ENCODE results near the gene ANO2.
"Not testable (repeated sequence)": the region's sequence is repeated elsewhere in the genome, so short reads cannot be mapped to it uniquely, and the experiment has no call there.

ANO2 gene

GRCh38 chr12:5818877-5819276, 126.2 kb downstream of the ANO2 start:
- not testable (repeated sequence) for DNase-seq (ENCODE audit: low read depth, low spot score)

GRCh38 chr12:5817246-5817645, 127.8 kb downstream of the ANO2 start:
- no peak for DNase-seq (ENCODE audit: low read depth, low spot score)

DNA sequence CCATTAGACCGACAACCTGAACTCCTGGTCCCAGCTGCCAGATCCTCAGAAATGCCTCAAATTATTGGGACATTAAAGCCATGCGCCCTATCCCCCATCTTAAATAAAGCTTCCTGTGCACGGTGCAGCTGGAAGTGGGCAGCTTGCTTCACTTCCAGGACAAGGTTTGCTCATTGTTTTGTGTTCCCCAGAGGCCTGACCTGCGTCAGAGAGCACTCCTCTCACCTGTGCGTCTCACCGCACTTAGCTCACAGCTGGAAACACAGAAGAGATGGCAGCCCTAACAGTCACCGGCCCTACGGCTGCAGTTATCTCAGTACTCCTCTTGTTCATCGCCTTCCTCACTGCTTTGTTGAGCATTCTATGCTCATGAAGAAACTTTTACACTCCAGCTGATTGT, 135.5 kb downstream of the ANO2 start:
- no peak for DNase-seq (ENCODE audit: low read depth, low spot score)

GRCh38 chr12:5808981-5809380, 136.1 kb downstream of the ANO2 start:
- DNase-seq (ENCODE audit: low read depth, low spot score), result no peak

DNA sequence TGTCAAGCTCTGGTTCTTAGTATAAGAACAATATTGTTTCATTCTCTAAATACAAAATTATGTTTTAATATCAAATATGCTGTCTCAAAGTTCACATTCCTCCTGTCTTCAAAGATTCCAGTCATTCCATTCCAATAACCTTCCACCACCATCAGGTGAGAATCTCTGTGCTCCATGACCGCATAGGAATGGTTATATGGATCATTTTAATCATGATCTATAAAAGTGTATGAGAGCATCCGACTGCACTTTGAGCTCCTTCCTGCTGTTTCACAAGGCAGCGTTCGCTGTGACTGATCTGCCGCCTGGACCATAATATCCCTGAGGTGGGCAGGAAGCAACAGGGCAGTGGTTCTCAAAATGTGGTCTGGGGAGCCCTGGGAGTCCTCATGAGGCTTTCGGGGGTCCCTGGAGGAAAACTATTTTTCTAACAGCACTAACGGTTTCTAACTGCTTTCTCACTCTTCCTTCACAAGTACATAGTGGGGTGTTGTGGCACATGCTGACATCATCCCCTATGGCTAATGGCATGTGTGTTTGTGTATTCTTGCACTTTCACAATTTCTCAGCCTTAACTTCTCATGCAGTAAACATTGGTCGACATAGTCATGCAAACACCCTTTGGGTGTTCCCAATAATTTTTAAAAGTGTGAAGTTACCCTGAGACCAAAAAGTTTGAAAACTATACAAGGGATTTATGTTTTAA, 137.4 kb downstream of the ANO2 start:
- DNase-seq (ENCODE audit: low read depth, low spot score), result no peak

DNA sequence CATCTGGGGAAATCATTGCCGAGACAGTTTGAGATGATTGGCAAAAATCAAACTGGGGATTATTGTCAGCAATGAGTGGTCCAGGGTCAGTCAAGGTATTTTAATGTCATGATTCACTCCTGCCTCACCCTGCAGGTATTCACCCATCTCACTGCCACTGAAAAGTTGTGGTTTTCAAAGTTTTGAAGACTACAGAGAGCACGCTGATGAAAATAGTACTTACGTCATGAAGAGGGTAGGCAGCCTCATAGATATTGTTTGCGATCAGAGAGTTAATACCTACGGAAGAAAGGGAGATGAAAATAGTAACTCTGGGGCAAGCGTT, 138.0 kb downstream of the ANO2 start:
- no peak for DNase-seq (ENCODE audit: low read depth, low spot score)

GRCh38 chr12:5806371-5807089, 138.5 kb downstream of the ANO2 start:
- no peak for DNase-seq (ENCODE audit: low read depth, low spot score)

DNA sequence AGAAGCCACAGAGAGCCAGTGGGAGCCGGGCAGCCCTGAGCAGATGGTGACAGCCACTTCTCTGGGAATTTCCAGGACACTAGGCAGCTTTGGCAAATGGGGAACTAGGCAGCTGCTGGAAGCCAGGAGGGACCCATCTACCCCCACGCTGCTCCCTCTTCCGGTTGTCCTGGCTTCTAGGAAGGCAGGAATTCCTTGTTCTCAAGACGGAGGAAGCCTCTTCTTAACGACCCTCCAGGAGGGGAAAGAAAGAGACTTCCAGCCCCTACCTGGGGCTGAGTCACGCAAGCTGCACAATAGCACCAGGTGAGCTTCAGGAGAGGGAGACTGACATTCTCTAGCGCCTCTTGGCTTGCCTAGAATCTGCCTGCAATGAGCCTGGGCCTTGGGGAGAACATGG, 141.5 kb downstream of the ANO2 start:
- DNase-seq (ENCODE audit: low read depth, low spot score), result no peak

GRCh38 chr12:5798242-5799015, 146.6 kb downstream of the ANO2 start:
- no peak for DNase-seq (ENCODE audit: low read depth, low spot score)

GRCh38 chr12:5797661-5798060, 147.4 kb downstream of the ANO2 start:
- DNase-seq (ENCODE audit: low read depth, low spot score), result no peak

DNA sequence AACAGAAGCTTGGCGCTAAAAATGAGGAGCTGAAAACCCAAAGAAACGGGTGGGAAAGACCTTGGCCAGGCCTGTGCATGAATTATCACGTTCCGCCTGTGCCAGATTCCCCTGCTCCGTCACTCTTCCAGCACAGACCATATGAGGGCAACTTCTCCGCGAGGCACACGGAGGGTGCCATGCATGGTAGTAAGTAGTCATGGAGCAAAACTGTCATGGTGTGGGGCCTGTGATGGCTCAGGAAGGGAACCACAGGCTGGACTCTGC, 148.2 kb downstream of the ANO2 start:
- DNase-seq (ENCODE audit: low read depth, low spot score), result no peak

DNA sequence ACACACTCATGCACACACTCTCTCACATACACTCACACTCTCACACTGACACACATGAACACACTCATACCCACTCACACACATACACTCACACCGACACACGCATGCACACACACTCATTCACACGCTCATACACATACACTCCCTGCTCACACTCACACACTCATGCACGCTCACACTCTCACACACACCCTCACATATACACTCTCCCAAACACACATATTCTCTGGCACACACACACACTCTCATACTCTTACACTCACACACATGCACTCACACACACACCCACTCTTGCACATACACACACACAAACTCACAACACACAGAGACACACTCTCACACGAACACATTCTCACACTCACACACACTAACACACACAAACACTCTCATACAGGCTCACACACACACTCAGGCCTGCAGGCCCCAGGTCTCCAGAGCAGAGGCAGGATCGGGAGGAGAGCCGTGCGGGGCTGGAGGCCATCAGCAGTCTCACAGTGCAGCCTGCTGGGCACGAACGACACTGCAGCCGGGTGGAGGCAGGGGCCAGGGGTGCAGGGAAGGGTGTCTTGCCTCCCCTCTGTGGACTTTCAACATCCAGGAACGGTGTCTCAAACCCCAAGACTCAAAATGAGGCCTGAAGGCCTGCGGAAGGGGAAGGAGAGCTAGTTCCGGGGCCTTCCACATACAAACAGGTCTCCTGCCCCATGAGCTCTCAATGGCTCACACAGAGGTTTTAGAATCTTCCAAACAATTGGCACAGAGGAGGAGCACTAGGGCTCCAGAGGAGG, 148.7 kb downstream of the ANO2 start:
- DNase-seq (ENCODE audit: low read depth, low spot score), result no peak

DNA sequence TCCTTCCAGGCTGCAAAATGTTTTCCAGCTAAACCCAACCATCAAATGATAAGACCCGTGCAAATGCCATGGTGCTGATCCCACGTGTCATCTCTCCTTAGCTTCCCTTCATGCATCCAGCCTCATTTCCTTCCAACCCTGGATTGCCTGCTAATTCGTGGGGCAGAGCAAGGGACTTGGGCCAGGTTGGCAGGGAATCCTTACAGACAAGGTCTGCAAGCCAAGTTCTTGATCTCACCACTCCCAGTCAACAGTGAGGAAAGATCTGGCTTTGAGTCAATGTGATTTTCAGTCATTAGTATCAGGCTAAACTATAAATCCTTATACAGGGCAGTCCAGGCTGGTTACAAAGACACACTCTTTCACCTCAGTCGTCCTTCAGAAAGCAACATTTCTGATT, 150.9 kb downstream of the ANO2 start:
- DNase-seq (ENCODE audit: low read depth, low spot score), result no peak

DNA sequence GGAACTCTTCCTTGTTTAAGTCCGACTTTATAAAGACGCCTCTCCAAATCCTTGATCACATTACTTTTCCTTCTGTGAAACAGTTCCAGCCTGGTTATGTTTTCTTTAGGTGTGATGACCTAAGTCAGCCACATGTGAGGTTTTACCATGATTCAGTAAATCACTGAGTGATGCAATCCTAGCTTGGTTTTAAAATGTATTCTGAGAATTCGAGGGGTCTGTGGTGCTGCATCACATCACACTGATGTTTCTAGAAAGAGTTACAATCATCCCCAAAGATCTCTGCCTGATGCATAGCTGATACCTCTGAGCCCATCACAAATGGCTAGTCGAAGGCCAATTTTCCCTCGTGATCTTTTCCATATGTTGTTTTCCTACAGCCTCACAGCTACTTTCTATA, 152.7 kb downstream of the ANO2 start:
- DNase-seq (ENCODE audit: low read depth, low spot score), result no peak

DNA sequence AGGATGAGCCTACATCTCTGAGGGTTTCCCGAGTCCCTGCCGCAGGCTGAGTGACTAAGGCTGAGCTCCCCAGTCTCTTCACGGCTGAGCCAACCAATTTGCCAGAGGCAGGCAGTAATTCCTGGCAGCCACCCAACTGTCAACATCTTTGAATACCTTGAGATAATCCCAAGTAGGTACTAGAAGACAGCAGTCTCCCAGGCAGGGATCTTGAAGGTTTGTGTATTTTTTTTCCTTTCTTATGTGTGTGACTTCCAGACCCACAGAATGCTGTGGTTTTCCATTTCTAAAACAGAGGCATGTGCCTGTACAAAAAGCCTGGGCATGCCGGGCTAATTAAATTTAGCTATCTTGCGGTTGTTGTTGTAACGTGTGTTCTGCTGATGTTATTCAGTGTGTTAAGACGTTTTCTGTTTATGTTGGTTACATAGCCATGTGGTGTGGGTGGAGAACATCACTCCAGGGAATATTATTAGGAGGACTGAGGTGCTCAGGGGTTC, 155.5 kb downstream of the ANO2 start:
- DNase-seq (ENCODE audit: low read depth, low spot score), result no peak

DNA sequence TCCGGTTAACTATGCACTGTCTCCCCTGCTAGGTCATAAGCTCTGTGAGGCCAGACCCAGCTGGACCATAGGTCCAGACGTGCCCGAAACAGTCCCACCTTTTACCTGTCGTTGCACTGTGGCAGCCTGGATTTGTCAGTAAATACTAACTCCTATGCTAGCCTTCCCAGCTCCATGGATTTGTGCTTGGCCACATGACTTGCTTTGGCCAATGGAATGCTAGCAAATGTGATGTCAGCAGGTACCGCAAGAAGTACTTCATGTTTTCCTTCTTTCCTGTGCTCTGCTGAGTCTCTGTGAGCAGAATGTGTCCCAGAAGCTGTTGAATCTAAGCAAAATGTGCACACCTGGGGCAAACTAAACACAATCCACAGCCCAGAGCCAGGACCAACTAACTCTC, 157.2 kb downstream of the ANO2 start:
- DNase-seq (ENCODE audit: low read depth, low spot score), result no peak

DNA sequence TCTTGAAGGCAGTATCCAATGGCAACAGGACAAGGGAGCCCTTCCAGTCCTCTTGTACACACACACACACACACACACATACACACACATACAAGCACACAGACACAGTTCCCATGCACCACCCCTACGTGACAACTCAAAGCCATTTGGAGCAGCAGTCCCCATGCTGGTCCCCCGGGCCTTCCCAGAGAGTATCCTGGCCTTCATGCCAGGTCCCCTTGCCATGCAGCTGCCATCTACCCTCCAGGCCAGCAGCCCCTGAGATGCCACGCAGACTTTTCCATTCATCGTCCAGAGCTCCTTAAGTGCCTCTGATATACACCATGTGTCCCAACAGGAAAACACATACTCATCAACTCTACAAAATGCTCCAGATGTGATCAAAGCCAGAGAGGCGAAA, 159.5 kb downstream of the ANO2 start:
- no peak for DNase-seq (ENCODE audit: low read depth, low spot score)

GRCh38 chr12:5784462-5785130, 160.5 kb downstream of the ANO2 start:
- no peak for DNase-seq (ENCODE audit: low read depth, low spot score)

GRCh38 chr12:5783289-5783920, 161.7 kb downstream of the ANO2 start:
- no peak for DNase-seq (ENCODE audit: low read depth, low spot score)

DNA sequence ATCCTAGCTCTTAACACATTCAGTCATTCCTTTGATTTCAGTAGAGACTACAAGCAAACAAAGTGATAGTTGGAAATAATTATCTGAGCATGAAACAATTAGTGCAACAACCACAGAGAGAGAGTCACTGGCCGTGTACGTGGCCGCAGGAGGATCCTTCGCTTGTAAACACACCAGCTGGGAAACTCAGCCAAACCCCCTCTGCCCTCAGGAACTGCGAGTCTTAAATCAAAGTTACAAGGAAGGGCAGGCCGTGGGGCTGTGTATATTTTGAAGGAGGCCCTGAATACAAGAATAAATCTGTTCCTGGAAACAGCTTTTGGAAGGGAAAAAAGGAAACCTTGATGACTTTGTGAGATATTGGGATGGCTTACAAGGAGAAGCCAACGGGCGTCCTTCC, 164.5 kb downstream of the ANO2 start:
- DNase-seq (ENCODE audit: low read depth, low spot score), result no peak

DNA sequence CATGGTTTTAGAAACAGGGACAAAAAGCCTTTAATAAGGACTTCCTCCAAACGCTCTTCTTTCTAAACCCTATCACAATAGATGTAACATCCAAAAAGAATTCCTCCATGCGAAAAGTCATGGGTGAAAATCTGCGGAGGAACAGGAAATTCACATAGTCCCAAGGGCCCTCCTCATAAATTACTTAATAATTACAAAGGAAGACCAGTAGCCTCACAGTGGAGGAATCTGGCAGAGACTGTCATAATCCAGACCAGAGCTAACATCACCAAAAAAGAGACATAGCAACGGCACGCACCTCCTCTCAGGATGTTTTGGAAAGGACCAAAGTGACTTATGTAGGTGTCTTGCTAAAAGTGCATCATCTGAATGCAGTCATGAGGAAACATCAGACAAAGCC, 165.7 kb downstream of the ANO2 start:
- DNase-seq (ENCODE audit: low read depth, low spot score), result no peak
